Liver (tissue), 9 donors: ENCODE data around the gene CIPC. TPM values are rescaled to one million over a fixed set of nuclear protein-coding genes. Genes with fewer than 3 reads are reported as not detected.

Experiments
- DNase-seq: peaks from one replicate; pipeline ENCODE4 v3.0.0-alpha.2; 2017; ENCODE audit warnings: low spot score
- H3K27ac ChIP-seq, 2 donors: one replicate each; pipeline ENCODE4 v1.7.0; 2013; ENCODE audit warnings: inconsistent platforms in 2 of 2, low read length in 2 of 2, control low read depth in 1 of 2, low read depth in 1 of 2, mild to moderate bottlenecking in 1 of 2
- H3K27me3 ChIP-seq, 4 donors: one replicate each; pipeline versions ENCODE4 v1.6.1 to v1.7.0; 2013; ENCODE audit warnings: low read length in 3 of 4, inconsistent platforms in 1 of 4, mild to moderate bottlenecking in 1 of 4, moderate library complexity in 1 of 4; ENCODE audit not compliant: control insufficient read depth in 4 of 4, insufficient read depth in 4 of 4
- H3K36me3 ChIP-seq, 4 donors: one replicate each; pipeline versions ENCODE4 v1.6.1 to v1.7.0; 2013; ENCODE audit warnings: low read length in 3 of 4, mild to moderate bottlenecking in 3 of 4, low read depth in 1 of 4, moderate library complexity in 1 of 4; ENCODE audit not compliant: control insufficient read depth in 4 of 4, insufficient read depth in 3 of 4
- H3K4me1 ChIP-seq, 4 donors: one replicate each; pipeline versions ENCODE4 v1.6.1 to v1.7.0; 2013; ENCODE audit warnings: low read length in 3 of 4, mild to moderate bottlenecking in 3 of 4, moderate library complexity in 1 of 4; ENCODE audit not compliant: control insufficient read depth in 4 of 4, insufficient read depth in 4 of 4
- H3K4me3 ChIP-seq, 3 donors: one replicate each; pipeline versions ENCODE4 v1.6.1 to v1.7.0; 2013; ENCODE audit warnings: low read length in 3 of 3, control low read depth in 1 of 3, low read depth in 1 of 3, mild to moderate bottlenecking in 1 of 3
- H3K9ac ChIP-seq, 2 donors: one replicate each; pipeline ENCODE4 v1.7.0; 2013; ENCODE audit warnings: low read length in 2 of 2, mild to moderate bottlenecking in 2 of 2, moderate library complexity in 2 of 2, control low read depth in 1 of 2, low read depth in 1 of 2
- H3K9me3 ChIP-seq, 4 donors: one replicate each; pipeline versions ENCODE4 v1.6.1 to v1.7.0; 2013; ENCODE audit warnings: low read length in 3 of 4; ENCODE audit not compliant: control insufficient read depth in 4 of 4
- ATF3 ChIP-seq: IDR thresholded peaks from 2 replicates; pipeline ENCODE4 v1.6.1; 2016; ENCODE audit warnings: antibody characterized with exemption
- CTCF ChIP-seq: fragments of 150-350 bp; IDR thresholded peaks from 2 replicates; pipeline ENCODE4 v1.5.1; 2017; ENCODE audit warnings: improper control_type of control experiment, low read depth, low read length; ENCODE audit not compliant: missing input control
- EGR1 ChIP-seq, 2 donors: IDR thresholded peaks; 2 replicates each; pipeline ENCODE4 v1.6.1; 2016 to 2018; ENCODE audit warnings: antibody characterized with exemption in 2 of 2, low read depth in 2 of 2
- FOXA1 ChIP-seq: IDR thresholded peaks from 2 replicates; pipeline ENCODE4 v1.6.1; 2016; ENCODE audit warnings: antibody characterized with exemption
- FOXA2 ChIP-seq: IDR thresholded peaks from 2 replicates; pipeline ENCODE4 v1.6.1; 2016; ENCODE audit warnings: antibody characterized with exemption
- GABPA ChIP-seq, 2 donors: IDR thresholded peaks in 1 of 2; conservative IDR thresholded peaks in 1 of 2; 2 replicates each; pipeline ENCODE4 v1.6.1; 2016; ENCODE audit warnings: antibody characterized with exemption in 2 of 2, mild to moderate bottlenecking in 1 of 2, moderate library complexity in 1 of 2
- HNF4A ChIP-seq, 2 donors: conservative IDR thresholded peaks; 2 replicates each; pipeline ENCODE4 v1.6.1; 2016; ENCODE audit warnings: antibody characterized with exemption in 2 of 2, mild to moderate bottlenecking in 2 of 2
- HNF4G ChIP-seq: IDR thresholded peaks from 2 replicates; pipeline ENCODE4 v1.6.1; 2016; ENCODE audit warnings: antibody characterized with exemption
- JUND ChIP-seq, 2 donors: IDR thresholded peaks; 2 replicates each; pipeline ENCODE4 v1.6.1; 2016; ENCODE audit warnings: antibody characterized with exemption in 2 of 2
- MAX ChIP-seq: IDR thresholded peaks from 2 replicates; pipeline ENCODE4 v1.6.1; 2016; ENCODE audit warnings: antibody characterized with exemption
- NR2F2 ChIP-seq: IDR thresholded peaks from 2 replicates; pipeline ENCODE4 v1.6.1; 2016; ENCODE audit warnings: antibody characterized with exemption
- RAD21 ChIP-seq, 2 donors: IDR thresholded peaks; 2 replicates each; pipeline ENCODE4 v1.6.1; 2016; ENCODE audit warnings: antibody characterized with exemption in 2 of 2, mild to moderate bottlenecking in 2 of 2
- REST ChIP-seq: IDR thresholded peaks from 2 replicates; pipeline ENCODE4 v1.6.1; 2016; ENCODE audit warnings: antibody characterized with exemption, mild to moderate bottlenecking
- RXRA ChIP-seq, 2 donors: IDR thresholded peaks; 2 replicates each; pipeline ENCODE4 v1.6.1; 2017 to 2018; ENCODE audit warnings: antibody characterized with exemption in 2 of 2, mild to moderate bottlenecking in 1 of 2
- SP1 ChIP-seq: IDR thresholded peaks from 2 replicates; pipeline ENCODE4 v1.6.1; 2018; ENCODE audit warnings: antibody characterized with exemption, mild to moderate bottlenecking
- TAF1 ChIP-seq: conservative IDR thresholded peaks from 2 replicates; pipeline ENCODE4 v1.6.1; 2016; ENCODE audit warnings: antibody characterized with exemption, mild to moderate bottlenecking
- YY1 ChIP-seq: IDR thresholded peaks from 2 replicates; pipeline ENCODE4 v1.6.1; 2016; ENCODE audit warnings: antibody characterized with exemption, mild to moderate bottlenecking
- ZBTB33 ChIP-seq: IDR thresholded peaks from 2 replicates; pipeline ENCODE4 v1.6.1; 2016; ENCODE audit warnings: antibody characterized with exemption
- WGBS: extraction: QIAGEN DNeasy Blood & Tissue Kit; methylation state at CpG from one replicate; pipeline ENCODE4 v1.1.7; 2013; 5-methylcytosine and 5-hydroxymethylcytosine counted together
- polyA plus RNA-seq, 2 donors: library from polyadenylated mRNA; stranded (reverse) in 1 of 2; unstranded in 1 of 2; fragments of 200-250 nt in 1 of 2; fragments of >200 nt in 1 of 2; fragmentation: Nextera tagmentation in 1 of 2; extraction: Ambion mirVana in 1 of 2; gene quantifications; one replicate each; pipeline versions ENCODE4 v1.2.1 to v1.2.3, GENCODE V29; 2013 to 2015
- total RNA-seq, 2 donors: library from RNA; depleted of rRNA; stranded (reverse); fragments of >200 nt; gene quantifications; one replicate each; pipeline ENCODE4 v1.2.3, GENCODE V29; 2014
- donor health status: healthy.
- donor health status: healthy.
- donor health status: healthy.
- donor health status: healthy.
- donor health status: healthy.

Gene CIPC
- total and polyA plus RNA-seq, 4 donors, result 5.2 to 17.8 (median 6.7) TPM

- no peaks in the 10 kb centered on the region for H3K9me3 ChIP-seq
- 41% methylated on average over 18 of the region's 18 CpGs for WGBS
- no peak for DNase-seq
- peaks cover 0 to 4% (median 4%) of the 10 kb centered on the region in 4 donors for H3K27me3 ChIP-seq
- no peak overlapping the region for H3K4me3 ChIP-seq
- no peak overlapping the region for H3K27ac ChIP-seq
- H3K36me3 ChIP-seq, result no peaks in the 10 kb centered on the region
- no peaks in the 10 kb centered on the region for H3K4me1 ChIP-seq
- H3K9ac ChIP-seq, result no peak overlapping the region
- TF ChIP-seq MAX (no peak), EGR1 (IDR thresholded peaks at IDR 0.05; ENCODE audit: low read depth in 2 of 2) (no peak), RAD21 (IDR thresholded peaks at IDR 0.05) (no peak), JUND (IDR thresholded peaks at IDR 0.05) (no peak), REST (no peak), TAF1 (no peak), HNF4G (no peak), RXRA (IDR thresholded peaks at IDR 0.05) (no peak), CTCF (no peak), ZBTB33 (no peak), NR2F2 (no peak), FOXA2 (no peak), GABPA (IDR thresholded peaks at IDR 0.05 in 1 of 2, conservative IDR thresholded peaks at IDR 0.05 in 1 of 2) (no peak), ATF3 (no peak), YY1 (no peak), SP1 (no peak), HNF4A (conservative IDR thresholded peaks at IDR 0.05) (no peak), FOXA1 (no peak)
Measured at GRCh38 chr14:77158175-77158881, 60.3 kb downstream of the CIPC start.
